GM12878 (cell line): ENCODE measurements around the gene OPN4. TPM values are rescaled to one million over a fixed set of nuclear protein-coding genes. Genes with fewer than 3 reads are reported as not detected.

Source experiments
- ELK1 ChIP-seq: IDR thresholded peaks from 2 replicates; pipeline ENCODE4 v1.6.1; 2012; ENCODE audit warnings: low read depth, low read length, improper control_type of control experiment
- POLR2AphosphoS2 ChIP-seq: IDR thresholded peaks from 2 replicates; pipeline ENCODE4 v1.6.1; 2011; ENCODE audit warnings: low read depth, mild to moderate bottlenecking, low read length, improper control_type of control experiment, moderate library complexity
- RELB ChIP-seq: fragments of 450-650 bp; IDR thresholded peaks from 2 replicates; pipeline ENCODE4 v1.6.1; 2017; ENCODE audit warnings: low read depth, mild to moderate bottlenecking, moderate library complexity
- SKIL ChIP-seq: fragments of 450-650 bp; IDR thresholded peaks from 2 replicates; pipeline ENCODE4 v1.6.1; 2017; ENCODE audit warnings: mild to moderate bottlenecking, low read depth, inconsistent platforms; ENCODE audit not compliant: poor library complexity, severe bottlenecking
- ZBTB33 ChIP-seq: fragments of 450-650 bp; IDR thresholded peaks from 2 replicates; pipeline ENCODE4 v1.6.1; 2017; ENCODE audit warnings: mild to moderate bottlenecking
- ZNF207 ChIP-seq: fragments of 450-650 bp; IDR thresholded peaks from 2 replicates; pipeline ENCODE4 v1.6.1; 2014; ENCODE audit warnings: antibody characterized with exemption, mild to moderate bottlenecking, borderline replicate concordance
- polyA plus RNA-seq, 11 experiments: library from polyadenylated mRNA; depleted of rRNA in 4 of 11; unstranded in 6 of 11; stranded (reverse) in 5 of 11; fragments of >200 nt; fragmentation: Nextera tagmentation in 4 of 11; fragmentation: Illumina TruSeq in 1 of 11; extraction: Ambion mirVana in 4 of 11; extraction: Trizol in 1 of 11; gene quantifications; 1 replicate in 1 of 11; 2 replicates in 10 of 11; pipeline versions ENCODE4 v1.2.1 to v1.2.3, GENCODE V29; 2011 to 2016; ENCODE audit warnings: inconsistent platforms in 2 of 11, missing spikeins in 2 of 11, low read depth in 1 of 11
- total RNA-seq, 4 experiments: library from RNA; depleted of rRNA in 3 of 4; stranded (reverse); fragments of >200 nt in 3 of 4; fragmentation: Illumina TruSeq in 1 of 4; extraction: Trizol in 1 of 4; gene quantifications; 2 replicates each; pipeline versions ENCODE4 v1.2.1 to v1.2.3, GENCODE V29; 2013 to 2021

The OPN4 gene
- total and polyA plus RNA-seq, 10 of the 15 experiments (the other 5 are each of a cell fraction or from before 2014, with no cell fraction given): not detected

- TF ChIP-seq ZBTB33 (no peak), ZNF207 (no peak), POLR2AphosphoS2 (no peak), SKIL (no peak), RELB (no peak), ELK1 (no peak)
Measured at GRCh38 chr10:86708068-86708782, 53.9 kb downstream of the OPN4 start (continued).
